Neutrophil (primary cell): ENCODE measurements around the gene TEX2.

ENCODE experiments used
- H3K27ac ChIP-seq: fragments of 200-600 bp; sonication (generic); 2 replicates; pipeline ENCODE4 v1.5.1; 2016; ENCODE audit warnings: mild to moderate bottlenecking, moderate library complexity
- H3K27me3 ChIP-seq: fragments of 200-600 bp; sonication (generic); 2 replicates; pipeline ENCODE4 v1.6.0; 2016; ENCODE audit warnings: mild to moderate bottlenecking
- H3K36me3 ChIP-seq: fragments of 200-600 bp; sonication (generic); 2 replicates; pipeline ENCODE4 v1.5.1; 2017
- H3K4me1 ChIP-seq, 2 experiments: fragments of 200-600 bp in 1 of 2; sonication (generic) in 1 of 2; 1 replicate in 1 of 2; 2 replicates in 1 of 2; pipeline versions ENCODE4 v1.5.1 to v1.6.1; 2013 to 2016; ENCODE audit warnings: low read depth in 1 of 2, low read length in 1 of 2, mild to moderate bottlenecking in 1 of 2, moderate library complexity in 1 of 2; ENCODE audit not compliant: control insufficient read depth in 1 of 2, insufficient read depth in 1 of 2
- H3K4me3 ChIP-seq, 2 experiments: fragments of 200-600 bp in 1 of 2; sonication (generic) in 1 of 2; 1 replicate in 1 of 2; 2 replicates in 1 of 2; pipeline ENCODE4 v1.5.1; 2013 to 2016; ENCODE audit warnings: low read depth in 1 of 2, low read length in 1 of 2, mild to moderate bottlenecking in 1 of 2, moderate library complexity in 1 of 2
- H3K9me3 ChIP-seq: fragments of 200-600 bp; sonication (generic); 2 replicates; pipeline ENCODE4 v1.5.1; 2016
- TF ChIP-seq, protein P1 (sequence below): fragments of 200-600 bp; sonication (generic); IDR thresholded peaks from 2 replicates; pipeline ENCODE4 v1.5.1; 2016; ENCODE audit warnings: antibody characterized with exemption

Gene TEX2

DNA sequence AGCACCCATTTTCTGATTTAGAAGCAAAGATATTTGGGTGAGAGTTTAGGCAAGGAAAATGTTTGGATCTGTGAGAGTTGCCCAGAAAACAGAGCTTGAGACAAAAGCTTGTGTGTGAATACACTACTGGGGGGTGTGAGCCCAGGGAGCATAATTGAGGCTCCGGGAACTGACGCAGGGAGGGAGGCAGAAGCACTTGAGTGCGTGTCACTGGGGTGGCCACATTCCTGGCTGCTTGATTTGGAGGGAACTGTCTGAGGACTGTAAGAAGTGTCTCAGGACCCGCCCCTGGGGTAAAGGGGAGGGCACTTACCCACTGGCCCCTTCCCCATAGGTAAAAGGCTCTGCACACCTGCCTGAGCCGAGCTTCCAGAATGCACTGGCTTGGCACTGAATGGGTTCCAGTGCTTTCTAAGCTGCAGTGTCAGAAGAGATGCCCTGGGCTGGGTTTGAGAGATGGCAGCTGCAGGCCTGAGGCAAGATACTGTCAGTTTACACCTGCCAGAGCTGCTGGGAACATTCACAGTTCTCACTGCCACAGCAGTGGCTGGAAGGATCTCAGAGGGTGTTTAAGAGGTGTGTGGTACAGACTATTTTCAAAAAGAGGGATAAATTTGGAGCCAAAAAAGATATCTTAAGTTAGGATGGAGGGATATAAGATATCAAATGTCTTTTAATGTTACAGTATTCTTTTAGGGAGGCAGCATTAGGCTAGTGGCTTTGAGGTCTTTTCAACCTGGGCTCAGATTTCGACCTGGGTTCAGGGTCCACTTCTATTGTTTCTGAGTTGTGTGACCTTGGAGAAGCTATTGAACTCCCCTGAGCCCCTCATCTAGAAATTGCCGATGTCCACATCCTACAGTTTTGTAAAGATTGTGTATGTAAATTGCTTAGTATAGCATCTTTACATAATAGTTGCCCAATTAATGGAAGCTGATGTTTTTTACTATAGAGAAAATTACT is 6.9 kb upstream of the TEX2 start:
- H3K27me3 ChIP-seq, result no peaks in the 10 kb centered on the region
- TF ChIP-seq, protein P1, sequence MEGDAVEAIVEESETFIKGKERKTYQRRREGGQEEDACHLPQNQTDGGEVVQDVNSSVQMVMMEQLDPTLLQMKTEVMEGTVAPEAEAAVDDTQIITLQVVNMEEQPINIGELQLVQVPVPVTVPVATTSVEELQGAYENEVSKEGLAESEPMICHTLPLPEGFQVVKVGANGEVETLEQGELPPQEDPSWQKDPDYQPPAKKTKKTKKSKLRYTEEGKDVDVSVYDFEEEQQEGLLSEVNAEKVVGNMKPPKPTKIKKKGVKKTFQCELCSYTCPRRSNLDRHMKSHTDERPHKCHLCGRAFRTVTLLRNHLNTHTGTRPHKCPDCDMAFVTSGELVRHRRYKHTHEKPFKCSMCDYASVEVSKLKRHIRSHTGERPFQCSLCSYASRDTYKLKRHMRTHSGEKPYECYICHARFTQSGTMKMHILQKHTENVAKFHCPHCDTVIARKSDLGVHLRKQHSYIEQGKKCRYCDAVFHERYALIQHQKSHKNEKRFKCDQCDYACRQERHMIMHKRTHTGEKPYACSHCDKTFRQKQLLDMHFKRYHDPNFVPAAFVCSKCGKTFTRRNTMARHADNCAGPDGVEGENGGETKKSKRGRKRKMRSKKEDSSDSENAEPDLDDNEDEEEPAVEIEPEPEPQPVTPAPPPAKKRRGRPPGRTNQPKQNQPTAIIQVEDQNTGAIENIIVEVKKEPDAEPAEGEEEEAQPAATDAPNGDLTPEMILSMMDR, result no peak
- H3K9me3 ChIP-seq, result no peaks in the 10 kb centered on the region
- H3K4me1 ChIP-seq, result peaks cover 12 to 20% of the 10 kb centered on the region in 2 experiments
- no peaks in the 10 kb centered on the region for H3K36me3 ChIP-seq
- no peak overlapping the region for H3K4me3 ChIP-seq
- H3K27ac ChIP-seq, result peak overlapping the region; percentile 24

DNA sequence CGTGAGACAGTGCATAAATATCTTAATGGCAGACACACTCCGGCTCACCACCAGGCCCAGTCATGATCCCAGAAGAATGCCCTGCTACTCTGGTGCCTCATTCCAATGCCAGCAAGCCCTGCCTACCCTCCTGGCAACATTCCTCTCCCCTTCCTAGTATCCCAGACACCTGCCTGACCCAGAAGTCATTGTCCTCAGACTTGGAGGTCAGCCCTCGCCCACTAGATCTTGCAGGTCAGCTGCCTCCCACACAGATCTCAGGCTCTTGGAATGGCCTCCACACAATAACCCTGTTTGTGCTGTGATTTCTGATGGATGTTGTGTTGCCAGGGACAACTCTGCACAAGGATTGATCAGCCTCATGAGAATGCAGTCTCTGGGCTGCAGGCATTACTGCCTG is 1.8 kb upstream of the TEX2 start:
- Histone ChIP-seq H3K4me1 (peaks cover 35 to 36% of the 10 kb centered on the region in 2 experiments), H3K4me3 (no peak overlapping the region), H3K9me3 (no peaks in the 10 kb centered on the region), H3K36me3 (no peaks in the 10 kb centered on the region), H3K27me3 (no peaks in the 10 kb centered on the region), H3K27ac (no peak overlapping the region)
- TF ChIP-seq, protein P1, result no peak

DNA sequence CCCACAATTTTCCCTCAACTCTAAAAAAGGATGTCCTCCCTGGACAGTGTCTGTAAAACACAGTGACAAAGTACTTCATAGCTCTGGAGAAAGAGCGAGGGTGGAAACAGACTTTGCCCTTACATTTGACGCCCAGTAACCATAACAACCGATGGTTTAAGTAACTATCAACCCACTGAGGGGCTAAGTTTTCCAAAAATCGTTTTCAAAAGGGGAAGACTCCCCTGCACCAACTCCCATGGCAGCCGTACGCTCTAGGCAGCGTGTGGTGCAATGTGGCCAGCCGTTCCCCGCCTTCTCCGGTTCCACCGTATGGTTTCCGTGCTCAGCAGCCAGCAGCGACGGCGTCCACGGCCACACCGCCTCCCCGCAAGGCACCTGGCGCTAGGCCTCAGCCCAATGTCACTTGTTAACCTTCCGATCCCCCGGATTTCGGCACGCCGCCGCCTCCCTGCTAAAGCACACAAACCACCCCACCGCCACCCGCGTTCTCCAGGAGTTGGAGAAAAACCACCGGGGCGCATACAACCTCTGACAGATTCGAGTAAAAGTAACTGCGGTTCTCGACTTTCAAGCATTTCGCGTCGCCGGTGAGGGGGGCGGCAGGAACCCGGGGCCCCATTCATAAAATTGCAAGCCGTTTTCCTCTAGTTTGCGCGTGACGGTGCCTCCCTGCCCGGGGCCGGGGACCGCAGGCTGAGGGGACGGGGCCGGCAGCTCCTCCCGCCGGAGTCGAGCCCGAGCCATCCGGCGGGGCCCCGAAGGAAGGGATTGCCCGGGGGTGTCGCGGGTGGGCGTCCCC is 661 bp downstream of the TEX2 start:
- Histone ChIP-seq H3K36me3 (no peaks in the 10 kb centered on the region), H3K27me3 (no peaks in the 10 kb centered on the region), H3K27ac (peak overlapping the region; percentile 79), H3K4me1 (peaks cover 40 to 46% of the 10 kb centered on the region in 2 experiments), H3K4me3 (peak overlapping the region; percentile 83 to 91), H3K9me3 (no peaks in the 10 kb centered on the region)
- TF ChIP-seq, protein P1, result no peak

DNA sequence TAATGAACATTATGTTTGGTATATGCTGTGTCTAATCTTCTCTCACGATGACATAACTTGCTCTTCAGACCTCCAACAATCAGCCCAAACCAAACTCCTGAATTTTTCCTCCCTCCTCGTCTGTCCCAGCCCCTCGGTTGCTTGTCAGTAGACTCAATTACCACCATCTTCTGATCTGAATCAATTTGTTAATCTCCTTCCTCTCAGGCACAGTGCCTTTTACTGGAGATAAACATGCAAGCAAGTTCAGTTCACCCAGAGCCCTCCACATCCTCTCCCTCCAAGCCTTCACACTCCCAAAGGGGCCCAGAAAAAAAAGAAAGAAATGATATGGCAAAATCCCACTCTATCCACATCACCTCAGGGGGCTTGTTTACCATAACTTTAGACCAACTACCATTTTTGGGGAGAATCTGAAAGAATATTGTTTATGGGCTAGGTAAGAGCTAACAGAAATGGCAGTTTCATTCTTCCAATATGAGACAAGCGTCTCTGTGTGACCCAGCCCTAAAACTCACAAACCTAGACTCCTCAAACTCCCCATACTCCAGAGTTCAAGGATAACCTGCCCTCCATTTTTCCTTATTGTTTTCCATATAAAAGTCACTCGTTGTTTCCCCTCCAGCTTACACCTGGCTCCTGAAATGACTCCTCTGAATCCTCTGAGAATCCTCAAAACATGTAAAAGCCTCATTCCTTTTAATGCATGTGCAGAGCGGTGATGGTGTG is 1.5 kb downstream of the TEX2 start:
- Histone ChIP-seq H3K27me3 (no peaks in the 10 kb centered on the region), H3K9me3 (no peaks in the 10 kb centered on the region), H3K27ac (peak overlapping the region; percentile 79), H3K36me3 (no peaks in the 10 kb centered on the region), H3K4me3 (peak overlapping the region; percentile 83 to 91), H3K4me1 (peaks cover 40 to 48% of the 10 kb centered on the region in 2 experiments)
- TF ChIP-seq, protein P1, result no peak

DNA sequence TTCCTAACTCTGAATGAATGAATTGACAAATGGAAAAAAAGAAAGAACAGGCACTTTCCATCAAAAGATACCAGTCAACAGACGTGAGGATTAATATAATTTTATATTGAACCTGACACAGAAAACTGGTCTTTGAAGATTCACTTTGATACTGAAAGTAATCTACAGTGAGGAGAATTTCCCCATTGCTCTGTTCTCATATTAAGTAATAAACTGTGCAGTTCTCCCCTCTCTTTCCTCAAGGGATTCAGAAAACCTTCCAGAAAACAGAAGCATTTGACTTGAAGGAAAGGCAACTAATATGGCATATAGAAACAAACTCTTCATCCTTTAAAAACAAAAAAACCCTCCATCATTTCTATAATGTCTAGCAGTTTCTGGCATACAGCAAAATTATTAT is 2.2 kb downstream of the TEX2 start:
- no peaks in the 10 kb centered on the region for H3K27me3 ChIP-seq
- no peak overlapping the region for H3K4me3 ChIP-seq
- peaks cover 47 to 55% of the 10 kb centered on the region in 2 experiments for H3K4me1 ChIP-seq
- H3K9me3 ChIP-seq, result no peaks in the 10 kb centered on the region
- no peaks in the 10 kb centered on the region for H3K36me3 ChIP-seq
- TF ChIP-seq, protein P1, result no peak
- H3K27ac ChIP-seq, result peak overlapping the region; percentile 28
